IPS-18c (cell line): ENCODE results near the gene CDH20.
A peak's percentile ranks its signal among the peaks of the same experiment; 100 is the strongest.

ENCODE experiments used
- H3K4me3 ChIP-seq: 2 replicates; pipeline ENCODE4 v1.7.0; 2013; ENCODE audit warnings: low read depth, mild to moderate bottlenecking, low read length, moderate library complexity; ENCODE audit not compliant: insufficient read depth
- H3K9me3 ChIP-seq: one replicate; pipeline ENCODE4 v1.6.1; 2013; ENCODE audit warnings: mild to moderate bottlenecking, low read length, moderate library complexity; ENCODE audit not compliant: control insufficient read depth, insufficient read depth

The CDH20 gene

GRCh38 chr18:61333271-61333745, at the start of gene CDH20:
CDH20 (plus strand) TSS chr18:61333430.
- no peaks in the 10 kb centered on the region for H3K9me3 ChIP-seq

GRCh38 chr18:61284039-61284438, 49.2 kb upstream of the CDH20 start:
- H3K9me3 ChIP-seq = peaks cover 3% of the 10 kb centered on the region
- H3K4me3 ChIP-seq = no peak overlapping the region

More at GRCh38 chr18:61333271-61333745, at the start of gene CDH20:
- H3K4me3 ChIP-seq = peak within 1 kb of the TSS; percentile 68

- Histone ChIP-seq H3K4me3 (no peak overlapping the region), H3K9me3 (peaks cover under 1% of the 10 kb centered on the region)
Measured at GRCh38 chr18:61285777-61286176, 47.5 kb upstream of the CDH20 start.

GRCh38 chr18:61286867-61287266, 46.4 kb upstream of the CDH20 start:
- H3K9me3 ChIP-seq = no peaks in the 10 kb centered on the region
- no peak overlapping the region for H3K4me3 ChIP-seq

DNA sequence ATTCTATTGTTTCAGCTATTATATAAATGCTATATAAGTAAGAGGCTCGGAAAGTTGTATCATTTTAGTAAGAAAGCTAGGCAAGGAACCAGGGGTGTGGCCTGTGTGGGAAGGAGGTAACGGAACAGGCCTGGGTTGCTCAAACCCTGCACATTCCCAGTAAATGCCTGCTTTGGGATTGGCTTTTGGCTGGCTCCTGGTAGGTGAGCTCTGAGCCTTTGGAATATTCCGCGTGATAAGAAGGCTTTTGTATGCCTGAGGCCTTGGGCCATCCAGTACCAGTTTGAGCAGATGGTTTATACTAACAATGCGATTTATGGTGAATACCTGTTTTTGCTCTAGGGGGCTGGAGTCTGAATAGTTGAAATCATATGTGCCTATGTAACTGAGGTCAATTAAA, 42.6 kb upstream of the CDH20 start:
- Histone ChIP-seq H3K9me3 (no peaks in the 10 kb centered on the region), H3K4me3 (no peak overlapping the region)

DNA sequence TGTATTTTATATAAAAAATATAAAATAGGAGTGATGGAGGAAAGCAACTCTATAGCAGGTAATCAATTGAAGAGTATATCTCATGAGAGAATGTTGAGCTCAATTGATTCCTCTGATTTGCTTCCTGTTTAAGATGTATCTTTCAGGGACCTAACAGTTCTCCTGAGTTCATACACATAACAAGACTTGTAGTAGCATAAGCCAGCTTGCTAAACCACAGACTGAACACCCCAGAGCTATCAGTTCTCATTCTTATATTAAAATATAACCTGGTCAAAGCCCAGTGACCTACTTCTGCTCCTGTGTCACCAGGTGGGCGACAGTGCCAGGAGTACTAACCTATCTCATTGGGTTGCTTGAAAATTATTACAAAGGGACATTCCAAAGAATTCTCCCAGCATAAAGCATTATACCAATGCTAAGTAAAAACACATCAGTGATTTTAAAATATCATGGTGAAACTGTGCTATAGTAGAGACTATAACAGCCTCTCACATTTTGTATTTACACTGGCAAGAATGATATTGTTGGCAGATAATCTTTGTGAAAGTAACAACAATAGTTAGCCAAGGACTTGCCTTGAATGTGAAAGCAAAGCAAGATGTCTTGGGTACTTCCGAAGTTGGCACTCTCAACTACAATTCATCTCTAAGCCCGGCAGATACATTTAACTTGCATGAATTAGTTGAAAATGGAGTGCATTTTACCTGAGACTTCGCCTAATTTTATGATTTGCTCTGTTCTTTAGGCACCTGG, 40.8 kb upstream of the CDH20 start:
- Histone ChIP-seq H3K9me3 (no peaks in the 10 kb centered on the region), H3K4me3 (no peak overlapping the region)

DNA sequence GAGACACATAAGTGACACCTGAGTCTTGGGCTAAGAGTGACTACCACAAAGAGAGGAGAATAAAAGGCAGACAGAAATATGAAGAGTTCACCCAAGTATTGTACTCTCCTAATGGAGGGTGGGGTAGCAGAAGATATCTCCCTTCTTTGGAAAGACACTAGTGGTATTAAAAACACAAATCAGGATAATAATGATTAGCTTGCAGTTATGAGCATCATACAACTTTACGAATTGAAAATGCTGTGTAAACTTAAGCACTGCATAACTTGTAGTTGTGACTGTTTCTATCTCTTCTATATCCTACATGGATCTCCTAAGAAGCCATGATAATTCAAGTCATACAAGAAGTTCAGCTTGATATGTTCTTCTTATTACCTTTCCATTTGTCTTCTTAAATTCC, 38.1 kb upstream of the CDH20 start:
- H3K9me3 ChIP-seq = no peaks in the 10 kb centered on the region
- H3K4me3 ChIP-seq = no peak overlapping the region

GRCh38 chr18:61308004-61308403, 25.2 kb upstream of the CDH20 start:
- no peaks in the 10 kb centered on the region for H3K9me3 ChIP-seq
- H3K4me3 ChIP-seq = no peak overlapping the region

DNA sequence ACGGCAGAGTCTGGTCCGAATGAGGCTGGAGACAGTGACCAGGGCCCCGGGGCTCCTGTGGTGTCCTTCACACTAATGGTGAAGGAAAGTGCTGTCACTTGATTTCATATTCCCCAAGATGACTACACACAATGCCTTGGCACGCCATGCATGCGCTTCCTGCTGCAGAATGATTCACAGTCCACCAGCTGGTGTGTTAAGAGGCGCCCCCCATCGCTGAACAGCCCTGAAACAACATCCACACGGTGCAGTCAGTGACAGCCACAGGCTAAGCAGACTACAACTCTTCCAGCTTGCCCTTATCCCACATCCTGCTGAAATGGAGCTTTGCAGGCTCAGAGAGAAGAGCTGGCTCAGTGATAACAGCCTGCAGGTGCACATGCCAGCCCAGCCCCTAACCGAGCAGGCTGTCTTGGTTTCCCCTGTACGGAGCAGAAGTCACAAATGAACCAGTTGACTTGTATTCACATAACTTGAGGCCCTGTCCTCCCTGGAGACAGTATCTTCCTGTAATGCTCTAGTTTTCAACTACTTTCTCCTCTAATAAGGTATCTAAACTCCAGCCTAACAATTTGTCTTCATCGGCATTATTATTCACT, 24.3 kb upstream of the CDH20 start:
- no peak overlapping the region for H3K4me3 ChIP-seq
- H3K9me3 ChIP-seq = no peaks in the 10 kb centered on the region

GRCh38 chr18:61322265-61322873, 10.9 kb upstream of the CDH20 start:
- no peak overlapping the region for H3K4me3 ChIP-seq
- H3K9me3 ChIP-seq = no peaks in the 10 kb centered on the region

GRCh38 chr18:61323951-61324350, 9.3 kb upstream of the CDH20 start:
- Histone ChIP-seq H3K4me3 (no peak overlapping the region), H3K9me3 (no peaks in the 10 kb centered on the region)

DNA sequence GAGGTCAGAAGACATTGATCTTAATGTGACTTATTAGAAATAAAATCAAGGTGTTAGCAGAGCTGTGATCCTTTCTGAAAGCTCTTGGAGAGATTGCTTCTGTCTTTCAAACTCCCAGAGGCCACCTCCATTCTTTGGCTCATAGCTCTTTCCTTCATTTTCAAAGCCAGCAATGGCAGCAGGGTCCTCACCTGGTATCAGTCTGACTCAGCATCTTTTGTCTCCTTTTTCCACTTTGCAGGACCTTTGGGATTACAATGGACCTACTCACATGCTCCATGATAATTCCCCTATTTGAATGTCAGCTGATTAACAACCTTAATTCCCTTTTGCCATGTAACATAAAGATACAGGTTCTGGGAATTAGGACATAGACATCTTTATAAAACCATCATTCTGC, 6.8 kb upstream of the CDH20 start:
- H3K9me3 ChIP-seq = no peaks in the 10 kb centered on the region
- no peak overlapping the region for H3K4me3 ChIP-seq

GRCh38 chr18:61329398-61329797, 3.8 kb upstream of the CDH20 start:
- H3K9me3 ChIP-seq = no peaks in the 10 kb centered on the region
- H3K4me3 ChIP-seq = no peak overlapping the region

DNA sequence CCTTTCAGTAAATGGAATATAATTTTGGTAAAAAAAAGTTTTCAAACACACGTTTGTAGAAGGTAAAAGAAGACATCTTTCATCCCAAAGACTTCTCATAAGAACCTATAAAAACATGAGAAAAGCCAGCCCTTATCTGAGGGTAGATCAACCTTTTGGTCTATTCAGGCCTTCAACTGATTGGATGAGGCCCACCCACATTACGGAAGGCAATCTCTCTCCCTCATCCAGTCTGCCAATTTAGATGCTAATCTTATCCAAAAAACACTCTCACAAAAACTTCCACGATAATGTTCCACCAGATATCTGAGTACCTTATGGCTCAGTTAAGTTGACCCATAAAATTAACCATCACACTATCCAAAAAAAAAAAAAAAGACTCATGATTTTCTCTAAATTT, 2.2 kb upstream of the CDH20 start:
- Histone ChIP-seq H3K9me3 (no peaks in the 10 kb centered on the region), H3K4me3 (no peak overlapping the region)

GRCh38 chr18:61333746-61334490, 688 bp downstream of the CDH20 start:
- peak overlapping the region; percentile 68 for H3K4me3 ChIP-seq
- no peaks in the 10 kb centered on the region for H3K9me3 ChIP-seq

DNA sequence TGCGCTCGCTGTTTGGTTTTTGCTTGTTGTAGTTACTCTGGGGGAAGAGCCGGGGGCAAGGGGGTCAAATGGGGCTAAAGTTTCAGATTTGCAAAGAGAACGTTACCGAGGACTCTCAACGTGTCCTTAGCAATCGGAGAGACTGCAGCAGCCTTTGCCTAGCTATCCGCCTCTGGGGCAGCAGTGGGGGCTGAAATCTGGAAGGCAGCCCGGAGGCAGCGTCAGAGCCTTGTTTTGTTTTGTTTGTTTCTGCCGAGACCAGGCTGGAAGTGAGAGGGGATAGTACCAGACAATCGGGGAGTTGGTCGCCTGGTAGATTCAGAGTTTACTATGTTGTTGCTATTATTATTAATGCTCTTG, 1.2 kb downstream of the CDH20 start:
- Histone ChIP-seq H3K9me3 (no peaks in the 10 kb centered on the region), H3K4me3 (peak overlapping the region; percentile 68; the same call in 1 of the 2 replicates)

- no peaks in the 10 kb centered on the region for H3K9me3 ChIP-seq
- H3K4me3 ChIP-seq = peak overlapping the region; percentile 68; the same call in 1 of the 2 replicates
Measured at GRCh38 chr18:61334951-61335683, 1.9 kb downstream of the CDH20 start.
